H1 (cell line): ENCODE measurements around the gene CORIN. TPM values are rescaled to one million over a fixed set of nuclear protein-coding genes. Genes with fewer than 3 reads are reported as not detected.

Experiments
- CTCF ChIA-PET: fragments of 300-600 bp; sonication (Branson Sonifier 250); formaldehyde crosslinking; loops from one replicate; lab custom pipeline; 2021; ENCODE audit not compliant: partially characterized antibody; lab: Charles Lee
- POLR2A ChIA-PET: fragments of 300-600 bp; sonication (Branson Sonifier 250); formaldehyde crosslinking; loops from one replicate; lab custom pipeline; 2021; ENCODE audit warnings: inconsistent platforms; ENCODE audit not compliant: partially characterized antibody; lab: Charles Lee
- DNase-seq, 2 experiments: peaks; one replicate each; pipeline versions ENCODE4 v3.0.0 to v3.0.0-alpha.2; 2010 to 2022; ENCODE audit warnings: low spot score in 2 of 2, low read depth in 1 of 2, mixed read lengths in 1 of 2
- FAIRE-seq: peaks from 2 replicates; lab custom pipeline; 2011; peaks lifted over from hg19 to GRCh38; lab: Jason Lieb, UNC
- H2AFZ ChIP-seq: 2 replicates; pipeline ENCODE4 v1.8.1; 2012; ENCODE audit warnings: low read length, inconsistent platforms
- H2AK5ac ChIP-seq: 2 replicates; pipeline ENCODE4 v1.6.1; 2013; ENCODE audit warnings: low read depth, low read length
- H2BK120ac ChIP-seq: replicated peaks from 2 replicates; pipeline ENCODE3; 2013; ENCODE audit warnings: low read depth, low read length, inconsistent platforms
- H2BK12ac ChIP-seq: 2 replicates; pipeline ENCODE4 v1.6.1; 2013; ENCODE audit warnings: low read depth, low read length
- H2BK15ac ChIP-seq: 2 replicates; pipeline ENCODE4 v1.6.1; 2013; ENCODE audit warnings: low read length
- H2BK20ac ChIP-seq: 2 replicates; pipeline ENCODE4 v1.6.1; 2013; ENCODE audit warnings: low read length
- H2BK5ac ChIP-seq: 2 replicates; pipeline ENCODE4 v1.6.1; 2013; ENCODE audit warnings: low read depth, low read length
- H3K14ac ChIP-seq: 2 replicates; pipeline ENCODE4 v1.6.1; 2013; ENCODE audit warnings: inconsistent platforms; ENCODE audit not compliant: insufficient read length
- H3K18ac ChIP-seq: 2 replicates; pipeline ENCODE4 v1.6.1; 2013; ENCODE audit warnings: low read length; ENCODE audit errors: extremely low read depth
- H3K23ac ChIP-seq: 2 replicates; pipeline ENCODE4 v1.6.1; 2013; ENCODE audit warnings: inconsistent platforms; ENCODE audit not compliant: insufficient read length
- H3K23me2 ChIP-seq: 2 replicates; pipeline ENCODE4 v1.6.1; 2013; ENCODE audit warnings: low read depth, low read length
- H3K27ac ChIP-seq: 2 replicates; pipeline ENCODE4 v1.6.1; 2011; ENCODE audit warnings: low read depth, low read length, inconsistent platforms
- H3K27me3 ChIP-seq, 4 experiments: replicated peaks in 1 of 4; 1 replicate in 1 of 4; 2 replicates in 3 of 4; pipeline versions ENCODE4 v1.6.1 to v1.8.1; 2011 to 2013; ENCODE audit warnings: low read length in 3 of 4, mild to moderate bottlenecking in 3 of 4, inconsistent platforms in 2 of 4, mixed read lengths in 2 of 4, moderate library complexity in 1 of 4; ENCODE audit not compliant: control insufficient read depth in 3 of 4, insufficient read depth in 3 of 4; ENCODE audit errors: extremely low read depth in 1 of 4
- H3K36me3 ChIP-seq, 4 experiments: 2 replicates each; pipeline versions ENCODE4 v1.6.1 to v1.8.1; 2011 to 2013; ENCODE audit warnings: mild to moderate bottlenecking in 4 of 4, low read length in 3 of 4, moderate library complexity in 2 of 4, control low read depth in 1 of 4, inconsistent platforms in 1 of 4; ENCODE audit not compliant: insufficient read depth in 4 of 4, control insufficient read depth in 2 of 4
- H3K4ac ChIP-seq: replicated peaks from 2 replicates; pipeline ENCODE3; 2013; ENCODE audit warnings: low read length, low read depth, mixed read lengths, inconsistent platforms; ENCODE audit not compliant: insufficient read length
- H3K4me1 ChIP-seq, 4 experiments: replicated peaks in 1 of 4; 1 replicate in 1 of 4; 2 replicates in 3 of 4; pipeline versions ENCODE4 v1.6.1 to v1.8.1; 2011 to 2013; ENCODE audit warnings: low read length in 3 of 4, inconsistent platforms in 2 of 4, mixed read lengths in 1 of 4; ENCODE audit not compliant: insufficient read depth in 4 of 4, control insufficient read depth in 3 of 4
- H3K4me2 ChIP-seq, 2 experiments: 2 replicates each; pipeline versions ENCODE4 v1.6.1 to v1.8.1; 2011 to 2013; ENCODE audit warnings: low read depth in 2 of 2, low read length in 2 of 2, control low read depth in 1 of 2, inconsistent platforms in 1 of 2, mild to moderate bottlenecking in 1 of 2; ENCODE audit not compliant: insufficient read depth in 1 of 2
- H3K4me3 ChIP-seq, 4 experiments: fragments of 200-600, 300-600 bp in 1 of 4; sonication (generic), shearing (Covaris generic), sonication (Bioruptor Twin) in 1 of 4; 2 replicates each; pipeline versions ENCODE4 v1.5.1 to v1.8.1; 2011 to 2016; ENCODE audit warnings: low read length in 4 of 4, low read depth in 3 of 4, control low read depth in 2 of 4, inconsistent platforms in 2 of 4, mild to moderate bottlenecking in 2 of 4, mixed read lengths in 1 of 4, moderate library complexity in 1 of 4; ENCODE audit not compliant: insufficient read depth in 2 of 4; ENCODE audit errors: extremely low read depth in 1 of 4
- H3K56ac ChIP-seq: replicated peaks from 2 replicates; pipeline ENCODE3; 2013; ENCODE audit warnings: low read depth, mild to moderate bottlenecking, mixed read lengths, low read length, inconsistent platforms; ENCODE audit not compliant: insufficient read length
- H3K79me1 ChIP-seq: 2 replicates; pipeline ENCODE4 v1.6.1; 2013; ENCODE audit warnings: low read depth, low read length, control low read depth
- H3K79me2 ChIP-seq, 2 experiments: 2 replicates each; pipeline versions ENCODE4 v1.6.1 to v1.8.1; 2012 to 2013; ENCODE audit warnings: low read length in 2 of 2, mild to moderate bottlenecking in 2 of 2, inconsistent platforms in 1 of 2; ENCODE audit not compliant: insufficient read depth in 2 of 2, control insufficient read depth in 1 of 2
- H3K9ac ChIP-seq, 4 experiments: replicated peaks in 1 of 4; 1 replicate in 1 of 4; 2 replicates in 3 of 4; pipeline versions ENCODE4 v1.6.1 to v1.8.1; 2011 to 2013; ENCODE audit warnings: low read depth in 3 of 4, low read length in 3 of 4, control low read depth in 2 of 4, mild to moderate bottlenecking in 2 of 4, moderate library complexity in 2 of 4, inconsistent platforms in 1 of 4; ENCODE audit errors: extremely low read depth in 1 of 4
- H3K9me3 ChIP-seq, 2 experiments: 2 replicates each; pipeline versions ENCODE4 v1.6.1 to v1.8.1; 2012 to 2013; ENCODE audit warnings: mild to moderate bottlenecking in 2 of 2, moderate library complexity in 2 of 2, control low read depth in 1 of 2, inconsistent platforms in 1 of 2, low read depth in 1 of 2, low read length in 1 of 2, mixed read lengths in 1 of 2; ENCODE audit not compliant: insufficient read depth in 2 of 2
- H4K20me1 ChIP-seq, 2 experiments: replicated peaks in 1 of 2; 2 replicates each; pipeline versions ENCODE3 to v1.8.1; 2011 to 2013; ENCODE audit warnings: inconsistent platforms in 2 of 2, low read length in 2 of 2, mild to moderate bottlenecking in 1 of 2; ENCODE audit not compliant: insufficient read depth in 2 of 2, control insufficient read depth in 1 of 2
- H4K5ac ChIP-seq: 2 replicates; pipeline ENCODE4 v1.6.1; 2013; ENCODE audit warnings: low read length, low read depth, mixed read lengths, inconsistent platforms; ENCODE audit not compliant: insufficient read length
- H4K8ac ChIP-seq: 2 replicates; pipeline ENCODE4 v1.8.0; 2013; ENCODE audit warnings: mild to moderate bottlenecking, moderate library complexity, low read length, inconsistent platforms; ENCODE audit not compliant: insufficient read depth; ENCODE audit errors: extremely low read depth
- H4K91ac ChIP-seq: replicated peaks from 2 replicates; pipeline ENCODE3; 2013; ENCODE audit warnings: low read length, mixed read lengths, inconsistent platforms; ENCODE audit not compliant: insufficient read length
- EP300 ChIP-seq, 2 experiments: IDR thresholded peaks; 1 replicate in 1 of 2; 2 replicates in 1 of 2; pipeline ENCODE4 v1.6.1; 2011 to 2012; ENCODE audit warnings: low read depth in 2 of 2, low read length in 2 of 2, mild to moderate bottlenecking in 2 of 2, borderline replicate concordance in 1 of 2, inconsistent platforms in 1 of 2, moderate library complexity in 1 of 2
- HDAC6 ChIP-seq: IDR thresholded peaks from one replicate; pipeline ENCODE4 v1.7.1; 2012; ENCODE audit warnings: low read depth, mild to moderate bottlenecking, inconsistent platforms, low read length, moderate library complexity
- RFX5 ChIP-seq: IDR thresholded peaks from 2 replicates; pipeline ENCODE4 v1.6.1; 2011; ENCODE audit warnings: low read depth, low read length, improper control_type of control experiment, borderline replicate concordance
- SIX5 ChIP-seq: IDR thresholded peaks from 2 replicates; pipeline ENCODE4 v1.6.1; 2011; ENCODE audit warnings: mild to moderate bottlenecking, low read depth, low read length
- WGBS, 2 experiments: shearing (Covaris generic) in 1 of 2; methylation state at CpG; one replicate each; pipeline versions ENCODE4 v1.1.6 to v1.1.7; 2013 to 2015; ENCODE audit warnings: low lambda C conversion rate in 2 of 2, mixed read lengths in 2 of 2, inconsistent platforms in 1 of 2, low coverage in 1 of 2, missing lambda C conversion rate in 1 of 2; ENCODE audit not compliant: insufficient replicate concordance in 2 of 2, insufficient coverage in 1 of 2, insufficient read length in 1 of 2; ENCODE audit errors: extremely low coverage in 1 of 2, missing lambda C conversion rate in 1 of 2; 5-methylcytosine and 5-hydroxymethylcytosine counted together
- polyA plus RNA-seq, 7 experiments: library from polyadenylated mRNA; depleted of rRNA in 3 of 7; stranded (reverse) in 5 of 7; unstranded in 2 of 7; fragments of >200 nt in 5 of 7; fragments of 200-250 nt in 2 of 7; gene quantifications; 1 replicate in 5 of 7; 2 replicates in 1 of 7; 4 replicates in 1 of 7; pipeline versions ENCODE4 v1.2.1 to v1.2.3, GENCODE V29; 2011 to 2013; ENCODE audit warnings: missing spikeins in 2 of 7, mixed read lengths in 2 of 7
- total RNA-seq: library from RNA; stranded (reverse); fragmentation: NEBNext Ultra II Directional; extraction: Animal tissue kit (Norgen Biotek cat#: 25700); gene quantifications from 2 replicates; pipeline ENCODE4 v1.2.1, GENCODE V29; 2021

The CORIN gene
- total and polyA plus RNA-seq, 2 of the 8 experiments (the other 6 are each of a cell fraction or from before 2014, with no cell fraction given): 0.09 to 0.32 TPM

- Histone ChIP-seq H2BK5ac (no peak overlapping the region), H3K79me2 (no peaks in the 10 kb centered on the region), H2BK20ac (no peak overlapping the region), H2AFZ (no peak overlapping the region), H3K18ac (no peak overlapping the region), H3K23me2 (no peaks in the 10 kb centered on the region), H3K79me1 (no peaks in the 10 kb centered on the region), H2BK12ac (no peak overlapping the region), H4K91ac (no peak overlapping the region), H4K8ac (no peak overlapping the region), H3K9me3 (no peaks in the 10 kb centered on the region), H3K14ac (no peak overlapping the region), H3K4ac (no peak overlapping the region), H3K27me3 (no peaks in the 10 kb centered on the region), H3K4me2 (no peak overlapping the region), H3K36me3 (no peaks in the 10 kb centered on the region), H2AK5ac (no peak overlapping the region), H4K5ac (no peak overlapping the region), H3K56ac (no peak overlapping the region), H3K27ac (no peak overlapping the region), H3K23ac (no peak overlapping the region), H3K4me3 (no peak overlapping the region), H4K20me1 (no peaks in the 10 kb centered on the region), H3K9ac (no peak overlapping the region), H3K4me1 (no peaks in the 10 kb centered on the region), H2BK120ac (no peak overlapping the region), H2BK15ac (no peak overlapping the region)
- FAIRE-seq: no peak
- CTCF ChIA-PET: interaction anchor here (1.4 to 2.7 kb wide), 6 partner anchors 8 to 110 kb away, joined by 3 to 11 read pairs (median 7); no protein-coding TSS in a partner anchor
- POLR2A ChIA-PET: no interaction called here
- no peak for DNase-seq
- WGBS, 2 experiments: 89% methylated on average over 6 of the region's 6 CpGs; no CpG with 5 or more reads in 1 of the 2 experiments
- TF ChIP-seq EP300 (IDR thresholded peaks at IDR 0.05; ENCODE audit: borderline replicate concordance in 1 of 2, low read depth in 2 of 2, low read length in 2 of 2) (no peak), RFX5 (no peak), SIX5 (no peak), HDAC6 (no peak)
Measured at GRCh38 chr4:47729131-47729680, 108.7 kb downstream of the CORIN start.
